ENCODE measurements around the gene PPIA. TPM values are rescaled to one million over a fixed set of nuclear protein-coding genes. Genes with fewer than 3 reads are reported as not detected.
A peak's percentile ranks its signal among the peaks of the same experiment; 100 is the strongest.
"Not testable (repeated sequence)": the region's sequence is repeated elsewhere in the genome, so short reads cannot be mapped to it uniquely, and the experiment has no call there.

Gene PPIA
- total RNA-seq, 1 donor from 2014 or later: 935 TPM

GRCh38 chr7:44827567-44827966, 31.1 kb downstream of the PPIA start:
- no peaks in the 10 kb centered on the region for H3K4me1 Mint-ChIP-seq
- H3K4me3 Mint-ChIP-seq: no peak overlapping the region
- TF ChIP-seq CTCF (IDR thresholded peaks at IDR 0.05; ENCODE audit: unreplicated experiment): no peak
- peak overlapping the region; percentile 64 for H3K27ac Mint-ChIP-seq
- no peaks in the 10 kb centered on the region for H3K9me3 Mint-ChIP-seq
- DNase-seq (ENCODE audit: low spot score in 2 of 2, unreplicated experiment in 2 of 2): no peak
- no peaks in the 10 kb centered on the region for H3K27me3 Mint-ChIP-seq (ENCODE audit: low read depth)
- peaks cover 21% of the 10 kb centered on the region for H3K36me3 Mint-ChIP-seq

GRCh38 chr7:44838751-44839150, 42.3 kb downstream of the PPIA start:
- no peaks in the 10 kb centered on the region for H3K4me1 Mint-ChIP-seq
- H3K36me3 Mint-ChIP-seq: peaks cover 31% of the 10 kb centered on the region
- no peaks in the 10 kb centered on the region for H3K27me3 Mint-ChIP-seq (ENCODE audit: low read depth)
- DNase-seq (ENCODE audit: low spot score in 2 of 2, unreplicated experiment in 2 of 2): no peak
- no peak overlapping the region for H3K4me3 Mint-ChIP-seq
- no peak for TF ChIP-seq CTCF (IDR thresholded peaks at IDR 0.05; ENCODE audit: unreplicated experiment)
- peak overlapping the region; percentile 22 for H3K27ac Mint-ChIP-seq
- H3K9me3 Mint-ChIP-seq: no peaks in the 10 kb centered on the region

- Mint-ChIP-seq H3K4me1 (peaks cover 21% of the 10 kb centered on the region), H3K36me3 (peaks cover 18% of the 10 kb centered on the region)
- H3K4me3 Mint-ChIP-seq; H3K27me3 Mint-ChIP-seq (ENCODE audit: low read depth); H3K9me3 Mint-ChIP-seq; DNase-seq (ENCODE audit: low spot score in 2 of 2, unreplicated experiment in 2 of 2); H3K27ac Mint-ChIP-seq: not testable (repeated sequence)
Measured at GRCh38 chr7:44842675-44843074, 46.2 kb downstream of the PPIA start.

GRCh38 chr7:44843440-44843839, 47.0 kb downstream of the PPIA start:
- H3K27me3 Mint-ChIP-seq (ENCODE audit: low read depth); H3K27ac Mint-ChIP-seq; H3K4me3 Mint-ChIP-seq; DNase-seq (ENCODE audit: low spot score in 2 of 2, unreplicated experiment in 2 of 2); H3K9me3 Mint-ChIP-seq: not testable (repeated sequence)
- Mint-ChIP-seq H3K36me3 (peaks cover 17% of the 10 kb centered on the region), H3K4me1 (peaks cover 22% of the 10 kb centered on the region)

GRCh38 chr7:44845451-44845850, 49.0 kb downstream of the PPIA start:
- Mint-ChIP-seq H3K27me3 (ENCODE audit: low read depth) (no peaks in the 10 kb centered on the region), H3K4me3 (no peak overlapping the region), H3K27ac (peak overlapping the region; percentile 67), H3K4me1 (peaks cover 28% of the 10 kb centered on the region), H3K36me3 (peaks cover 10% of the 10 kb centered on the region), H3K9me3 (no peaks in the 10 kb centered on the region)
- TF ChIP-seq CTCF (IDR thresholded peaks at IDR 0.05; ENCODE audit: unreplicated experiment): no peak
- DNase-seq (ENCODE audit: low spot score in 2 of 2, unreplicated experiment in 2 of 2): no peak

GRCh38 chr7:44846390-44846789, 49.9 kb downstream of the PPIA start:
- H3K9me3 Mint-ChIP-seq; DNase-seq (ENCODE audit: low spot score in 2 of 2, unreplicated experiment in 2 of 2); H3K36me3 Mint-ChIP-seq; H3K27me3 Mint-ChIP-seq (ENCODE audit: low read depth): not testable (repeated sequence)
- Mint-ChIP-seq H3K4me1 (peaks cover 28% of the 10 kb centered on the region), H3K4me3 (peak overlapping the region; percentile 96), H3K27ac (peak overlapping the region; percentile 99)

GRCh38 chr7:44846816-44847508, 50.5 kb downstream of the PPIA start:
- no peaks in the 10 kb centered on the region for H3K9me3 Mint-ChIP-seq
- H3K36me3 Mint-ChIP-seq: no peaks in the 10 kb centered on the region
- peak overlapping the region; percentile 96 for H3K4me3 Mint-ChIP-seq
- no peak for TF ChIP-seq CTCF (IDR thresholded peaks at IDR 0.05; ENCODE audit: unreplicated experiment)
- no peaks in the 10 kb centered on the region for H3K27me3 Mint-ChIP-seq (ENCODE audit: low read depth)
- H3K27ac Mint-ChIP-seq: peak overlapping the region; percentile 99
- H3K4me1 Mint-ChIP-seq: peaks cover 28% of the 10 kb centered on the region
- no peak for DNase-seq (ENCODE audit: low spot score in 2 of 2, unreplicated experiment in 2 of 2)
